Measurements from ENCODE around the gene STXBP5.

DNA sequence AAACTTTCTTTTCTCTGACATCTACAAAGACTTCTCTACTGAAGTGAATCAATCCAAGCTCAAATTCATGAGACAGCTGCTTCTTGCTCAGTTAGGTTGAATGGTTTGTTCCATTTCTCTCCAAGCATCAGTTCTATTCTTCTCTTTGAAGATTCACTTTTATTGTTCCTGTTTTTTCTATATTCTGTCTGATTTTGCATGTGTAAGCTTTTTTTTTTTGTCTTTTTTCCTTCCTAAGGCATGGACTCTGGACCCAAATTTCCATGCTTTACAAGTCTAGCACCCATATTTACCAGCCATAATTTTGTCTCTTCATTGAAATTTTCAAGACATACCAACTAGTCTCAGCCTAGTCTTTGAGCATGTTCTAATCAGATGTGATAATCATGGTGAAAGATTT lies 25.9 kb upstream of the STXBP5 start:
- TF ChIP-seq, protein P1, sequence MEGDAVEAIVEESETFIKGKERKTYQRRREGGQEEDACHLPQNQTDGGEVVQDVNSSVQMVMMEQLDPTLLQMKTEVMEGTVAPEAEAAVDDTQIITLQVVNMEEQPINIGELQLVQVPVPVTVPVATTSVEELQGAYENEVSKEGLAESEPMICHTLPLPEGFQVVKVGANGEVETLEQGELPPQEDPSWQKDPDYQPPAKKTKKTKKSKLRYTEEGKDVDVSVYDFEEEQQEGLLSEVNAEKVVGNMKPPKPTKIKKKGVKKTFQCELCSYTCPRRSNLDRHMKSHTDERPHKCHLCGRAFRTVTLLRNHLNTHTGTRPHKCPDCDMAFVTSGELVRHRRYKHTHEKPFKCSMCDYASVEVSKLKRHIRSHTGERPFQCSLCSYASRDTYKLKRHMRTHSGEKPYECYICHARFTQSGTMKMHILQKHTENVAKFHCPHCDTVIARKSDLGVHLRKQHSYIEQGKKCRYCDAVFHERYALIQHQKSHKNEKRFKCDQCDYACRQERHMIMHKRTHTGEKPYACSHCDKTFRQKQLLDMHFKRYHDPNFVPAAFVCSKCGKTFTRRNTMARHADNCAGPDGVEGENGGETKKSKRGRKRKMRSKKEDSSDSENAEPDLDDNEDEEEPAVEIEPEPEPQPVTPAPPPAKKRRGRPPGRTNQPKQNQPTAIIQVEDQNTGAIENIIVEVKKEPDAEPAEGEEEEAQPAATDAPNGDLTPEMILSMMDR (IDR thresholded peaks at IDR 0.05; ENCODE audit: low read length), result no peak
- no peak for TF ChIP-seq EZH2 (IDR thresholded peaks at IDR 0.05; ENCODE audit: borderline replicate concordance, low read length)
